Stomach (tissue), 9 donors: ENCODE measurements around the gene FOS. TPM values are rescaled to one million over a fixed set of nuclear protein-coding genes. Genes with fewer than 3 reads are reported as not detected.

Experiments used
- DNase-seq, 2 donors: peaks; one replicate each; pipeline versions ENCODE4 v3.0.0 to v3.0.0-alpha.2; 2013 to 2019
- H3K27ac ChIP-seq, 5 donors: fragments of 200-600 bp in 4 of 5; sonication (generic) in 4 of 5; one replicate each; pipeline ENCODE4 v1.5.1; 2013 to 2019; ENCODE audit warnings: mild to moderate bottlenecking in 1 of 5, moderate library complexity in 1 of 5
- H3K27me3 ChIP-seq, 3 donors: fragments of 200-600 bp; sonication (generic); one replicate each; pipeline ENCODE4 v1.5.1; 2017 to 2019; ENCODE audit warnings: mixed run types in 1 of 3
- H3K36me3 ChIP-seq, 4 donors: fragments of 200-600 bp; sonication (generic); 1 replicate in 3 of 4; 2 replicates in 1 of 4; pipeline ENCODE4 v1.5.1; 2016 to 2019
- H3K4me1 ChIP-seq, 4 donors: fragments of 200-600 bp; sonication (generic); one replicate each; pipeline ENCODE4 v1.5.1; 2016 to 2019
- H3K4me3 ChIP-seq, 4 donors: fragments of 200-600 bp; sonication (generic) in 3 of 4; one replicate each; pipeline ENCODE4 v1.5.1; 2016 to 2019; ENCODE audit warnings: mild to moderate bottlenecking in 1 of 4
- H3K9me3 ChIP-seq, 4 donors: fragments of 200-600 bp; sonication (generic); one replicate each; pipeline ENCODE4 v1.5.1; 2016 to 2019
- CTCF ChIP-seq, 7 experiments: fragments of 450-650 bp in 4 of 7; fragments of 200-600 bp in 3 of 7; sonication (generic) in 3 of 7; IDR thresholded peaks; one replicate each; pipeline ENCODE4 v1.5.1; 2016 to 2019; ENCODE audit warnings: antibody characterized with exemption in 7 of 7, control low read depth in 2 of 7, mild to moderate bottlenecking in 1 of 7
- EP300 ChIP-seq: sonication (generic); formaldehyde crosslinking; IDR thresholded peaks from one replicate; pipeline ENCODE4 v1.6.1; 2017; ENCODE audit warnings: antibody characterized with exemption
- POLR2A ChIP-seq, 4 donors: fragments of 450-650 bp; IDR thresholded peaks; one replicate each; pipeline ENCODE4 v1.6.1; 2016; ENCODE audit warnings: antibody characterized with exemption in 4 of 4, control low read depth in 2 of 4, mild to moderate bottlenecking in 1 of 4, moderate library complexity in 1 of 4
- POLR2AphosphoS5 ChIP-seq, 3 donors: sonication (generic); formaldehyde crosslinking; IDR thresholded peaks; one replicate each; pipeline ENCODE4 v1.6.1; 2016; ENCODE audit warnings: antibody characterized with exemption in 3 of 3
- WGBS, 5 donors: extraction: QIAGEN DNeasy Blood & Tissue Kit in 3 of 5; methylation state at CpG; one replicate each; pipeline versions ENCODE4 v1.1.5 to v1.1.7; 2013 to 2018; 5-methylcytosine and 5-hydroxymethylcytosine counted together
- intact Hi-C: fragments of 100-400 bp; cut with DNase I; formaldehyde crosslinking; loops from one replicate; pipeline ENCODE4 v1.15.1; 2023; ENCODE audit warnings: low total_unique reads
- polyA plus RNA-seq, 3 donors: library from polyadenylated mRNA; stranded (reverse); fragments of 200-250 nt; gene quantifications; one replicate each; pipeline ENCODE4 v1.2.3, GENCODE V29; 2013
- total RNA-seq, 5 donors: library from RNA; depleted of rRNA; stranded (reverse); fragments of >200 nt; gene quantifications; one replicate each; pipeline versions ENCODE4 v1.1.0 to v1.2.3, GENCODE V29; 2014 to 2016
- donor health status: healthy with polysubstance abuse.
- donor health status: Bipolar disorder and iron deficiency.
- donor health status: healthy.

Gene FOS
- total and polyA plus RNA-seq, 8 donors = 62.2 to 1,274 (median 213) TPM

GRCh38 chr14:75297411-75298040 is 18.9 kb downstream of the FOS start:
- no peaks in the 10 kb centered on the region for H3K36me3 ChIP-seq
- peak overlapping the region in 4 of 5 donors; percentile 61 to 96 (median 93) for H3K27ac ChIP-seq
- peaks cover 19 to 53% (median 28%) of the 10 kb centered on the region in 4 donors for H3K4me1 ChIP-seq
- H3K4me3 ChIP-seq = no peak overlapping the region
- no peak for DNase-seq
- H3K9me3 ChIP-seq = no peaks in the 10 kb centered on the region
- no peaks in the 10 kb centered on the region for H3K27me3 ChIP-seq
- TF ChIP-seq POLR2AphosphoS5 (IDR thresholded peaks at IDR 0.05) (no peak), EP300 (no peak), CTCF (IDR thresholded peaks at IDR 0.05) (no peak), POLR2A (IDR thresholded peaks at IDR 0.05) (no peak)
- intact Hi-C loops = no loop called here
- WGBS, 5 donors = 91 to 96% (median 95%) methylated on average over 10 of the region's 10 CpGs

- no peaks in the 10 kb centered on the region for H3K36me3 ChIP-seq
- H3K27me3 ChIP-seq = no peaks in the 10 kb centered on the region
- H3K9me3 ChIP-seq = no peaks in the 10 kb centered on the region
- H3K27ac ChIP-seq = peak overlapping the region in 4 of 5 donors; percentile 61 to 95 (median 77)
- no peak overlapping the region for H3K4me3 ChIP-seq
- H3K4me1 ChIP-seq = peaks cover 15 to 51% (median 29%) of the 10 kb centered on the region in 4 donors
- intact Hi-C loops = no loop called here
- DNase-seq = peak; percentile 55 to 71
- 34 to 47% (median 41%) methylated on average over 9 of the region's 9 CpGs for WGBS, 5 donors
- TF ChIP-seq POLR2A (IDR thresholded peaks at IDR 0.05) (no peak), POLR2AphosphoS5 (IDR thresholded peaks at IDR 0.05) (peak in 1 of 3 donors; percentile 31)
Measured at GRCh38 chr14:75298187-75298965, 19.7 kb downstream of the FOS start.

- H3K4me3 ChIP-seq = no peak overlapping the region
- TF ChIP-seq POLR2AphosphoS5 (IDR thresholded peaks at IDR 0.05) (peak in 2 of 3 donors; percentile 5 to 45), POLR2A (IDR thresholded peaks at IDR 0.05) (no peak), EP300 (no peak), CTCF (IDR thresholded peaks at IDR 0.05) (no peak)
- peak in 1 of 2 donors; percentile 71 for DNase-seq
- no peaks in the 10 kb centered on the region for H3K36me3 ChIP-seq
- intact Hi-C loops = no loop called here
- H3K4me1 ChIP-seq = peaks cover 13 to 48% (median 27%) of the 10 kb centered on the region in 4 donors
- WGBS, 5 donors = 56 to 72% (median 64%) methylated on average over 8 of the region's 8 CpGs
- H3K9me3 ChIP-seq = no peaks in the 10 kb centered on the region
- no peaks in the 10 kb centered on the region for H3K27me3 ChIP-seq
- H3K27ac ChIP-seq = peak overlapping the region in 4 of 5 donors; percentile 61 to 95 (median 77)
Measured at GRCh38 chr14:75299059-75299458, 20.4 kb downstream of the FOS start.

GRCh38 chr14:75299576-75299975 is 20.9 kb downstream of the FOS start:
- Histone ChIP-seq H3K9me3 (no peaks in the 10 kb centered on the region), H3K4me1 (peaks cover 12 to 45% (median 24%) of the 10 kb centered on the region in 4 donors), H3K27me3 (no peaks in the 10 kb centered on the region), H3K36me3 (no peaks in the 10 kb centered on the region), H3K27ac (peak overlapping the region in 4 of 5 donors; percentile 61 to 95 (median 77)), H3K4me3 (no peak overlapping the region)
- TF ChIP-seq POLR2AphosphoS5 (IDR thresholded peaks at IDR 0.05) (no peak), CTCF (IDR thresholded peaks at IDR 0.05) (no peak), EP300 (no peak), POLR2A (IDR thresholded peaks at IDR 0.05) (no peak)
- 3 to 18% (median 11%) methylated on average over 1 of the region's 1 CpG for WGBS, 5 donors
- DNase-seq = no peak
- intact Hi-C loops = no loop called here
